Stimulated activated CD8-positive, alpha-beta memory T cell treated with anti-CD3 and anti-CD28 coated beads, Interleukin-4, amount 100 ng/mL, for 4 hours (primary cell): ENCODE measurements around the gene WNT2.

ENCODE experiments used
- DNase-seq, 2 donors: peaks; one replicate each; pipeline ENCODE4 v3.0.0-alpha.2; 2020; ENCODE audit warnings: low read depth in 2 of 2, low spot score in 1 of 2

Gene WNT2

DNA sequence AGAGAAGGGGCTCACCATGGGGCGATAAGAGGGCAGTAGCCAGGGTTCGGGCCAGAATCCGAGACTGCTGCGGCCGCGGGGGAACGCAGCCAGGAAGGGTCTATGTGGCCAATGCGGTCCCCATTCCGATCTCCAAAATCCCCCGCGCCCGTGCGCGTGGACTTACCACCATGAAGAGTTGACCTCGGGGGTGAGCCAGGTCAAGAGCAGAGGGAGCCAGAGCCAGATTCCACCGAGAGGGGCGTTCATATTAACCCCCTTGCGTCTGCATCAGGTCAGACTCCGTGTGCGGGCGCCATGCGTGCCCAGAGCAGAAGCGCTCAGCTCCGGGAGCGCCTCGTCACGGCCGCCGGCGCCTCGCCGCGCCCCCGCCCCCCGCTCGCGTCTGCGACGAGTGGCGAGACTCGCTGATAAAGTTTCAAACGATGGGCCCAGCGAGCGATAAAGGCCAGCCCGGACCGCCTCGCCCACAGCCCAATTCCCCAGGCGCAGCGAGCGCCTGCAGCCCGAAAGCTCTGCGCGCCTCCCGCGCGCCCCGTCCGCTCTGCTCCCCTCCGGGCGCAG lies at the start of gene WNT2:
Gene WNT2, minus strand, starts transcription at position 318 of the 564 bp plus-strand sequence. Its CDS starts 69 bp downstream, at position 249.
- no peak for DNase-seq

DNA sequence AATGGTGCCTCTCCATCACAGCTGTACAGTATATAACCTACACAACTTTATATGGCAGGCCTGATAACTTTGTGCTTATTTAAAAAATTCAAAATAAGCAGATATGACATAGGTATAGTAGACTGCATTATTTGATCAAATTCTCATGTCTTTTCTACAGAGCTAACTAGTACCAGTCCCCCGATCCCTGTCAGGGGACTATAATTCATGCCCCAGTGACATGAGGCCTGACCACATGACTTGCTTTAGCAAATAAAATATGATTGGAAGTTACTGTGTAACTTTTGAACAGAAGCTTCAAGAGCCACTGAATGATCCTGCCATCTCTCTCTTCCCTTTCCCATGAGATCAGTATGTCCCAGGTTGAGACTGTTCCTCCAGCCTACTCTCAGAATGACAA lies 49.2 kb upstream of the WNT2 start:
- no peak for DNase-seq

DNA sequence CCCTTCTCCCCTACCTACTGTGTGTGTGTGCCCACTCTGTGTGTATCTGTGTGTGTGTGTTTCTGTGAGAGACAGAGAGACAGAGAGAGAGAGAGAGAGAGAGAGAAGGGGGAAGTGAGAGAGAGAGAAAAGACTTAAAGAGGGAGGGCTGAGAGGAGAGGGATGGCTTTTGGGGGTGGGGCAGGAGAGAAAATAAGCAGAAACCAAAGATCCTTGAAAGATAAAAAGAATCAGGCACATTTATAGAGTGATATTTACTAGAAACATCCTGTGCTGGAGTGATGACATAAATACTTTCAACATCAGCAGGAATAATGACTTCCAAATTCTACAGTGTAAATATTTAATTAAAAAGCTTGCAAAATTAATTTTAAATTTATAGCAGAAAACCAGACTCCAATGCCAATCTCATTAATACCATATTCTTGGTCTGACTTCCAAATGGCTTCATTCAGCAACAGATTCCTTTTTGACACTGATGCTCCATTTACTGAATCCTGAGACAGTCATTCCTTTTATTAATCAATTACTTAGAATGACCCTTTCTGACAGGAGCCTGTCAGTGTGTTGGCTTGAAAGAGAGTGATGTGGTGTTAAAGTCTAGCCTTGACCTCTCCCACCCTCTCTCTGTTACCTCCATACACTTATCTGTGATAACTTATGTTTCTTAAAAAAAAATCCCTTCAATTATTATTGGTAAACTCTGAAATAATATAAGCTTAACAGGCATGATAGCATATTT lies 41.7 kb upstream of the WNT2 start:
- DNase-seq: no peak

DNA sequence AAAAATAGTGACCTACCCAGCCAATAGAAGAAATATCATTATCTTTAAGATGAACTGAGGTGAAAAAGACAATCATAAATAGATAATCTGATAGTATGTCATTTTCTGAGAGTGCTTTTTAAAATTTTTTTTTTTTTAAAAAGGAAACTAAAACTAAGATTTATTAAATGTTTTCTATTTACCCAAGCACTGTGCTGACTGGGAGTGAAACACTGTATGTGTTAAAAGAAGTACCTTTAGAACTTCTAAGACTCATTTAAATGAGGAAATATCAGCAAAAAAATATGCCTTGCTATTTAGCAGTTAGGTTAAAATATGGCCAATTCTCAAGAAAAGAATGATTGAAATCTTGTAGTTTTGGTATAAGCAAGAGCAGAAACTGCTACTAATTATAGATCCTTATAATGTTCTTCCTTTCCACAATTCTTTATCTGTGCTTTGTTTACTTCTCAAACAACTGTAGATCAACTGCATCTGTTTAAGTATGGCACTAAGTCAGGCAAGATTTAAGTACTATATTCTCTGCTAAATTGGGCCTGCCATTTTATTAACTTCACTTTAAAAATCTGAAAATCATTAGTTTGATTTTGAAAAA lies 39.5 kb upstream of the WNT2 start:
- DNase-seq: no peak

DNA sequence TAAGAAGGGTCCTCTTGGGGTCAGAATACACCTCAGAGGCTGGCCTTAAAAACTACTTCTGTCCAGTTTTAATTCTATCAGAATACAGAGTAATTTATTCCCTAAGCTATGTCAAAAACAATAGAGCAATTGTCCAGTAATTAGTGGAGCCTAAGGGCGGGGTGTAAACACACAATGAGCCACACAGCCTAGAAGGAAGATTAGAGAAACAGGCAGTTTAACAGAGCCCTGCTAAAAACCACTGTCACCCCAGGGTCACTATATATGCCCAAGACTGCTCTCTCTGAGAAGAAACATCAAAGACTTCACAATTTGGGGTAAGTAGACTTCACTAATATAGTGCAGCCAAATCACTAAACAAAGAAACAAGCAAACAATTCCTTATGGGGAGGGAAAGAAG lies 27.2 kb upstream of the WNT2 start:
- no peak for DNase-seq

DNA sequence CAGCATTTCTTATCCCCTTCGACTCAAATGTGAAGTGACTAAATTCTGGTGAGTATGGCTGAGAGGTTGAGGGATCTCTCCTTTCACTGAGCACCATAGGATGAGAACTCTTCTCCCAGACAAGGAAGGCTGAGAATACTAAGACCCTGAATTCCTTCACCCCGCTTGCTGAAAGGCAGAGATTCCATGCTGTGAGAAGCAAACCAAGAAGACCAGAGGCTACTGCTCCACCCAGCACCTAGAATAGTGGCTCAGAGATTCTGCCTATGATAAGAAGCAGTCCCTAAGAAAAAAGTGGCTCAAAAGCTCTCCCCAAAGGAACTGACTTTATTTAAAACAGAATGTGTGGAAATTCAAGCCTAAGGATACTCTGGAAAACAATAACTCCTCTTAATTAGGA lies 26.7 kb upstream of the WNT2 start:
- DNase-seq: no peak

DNA sequence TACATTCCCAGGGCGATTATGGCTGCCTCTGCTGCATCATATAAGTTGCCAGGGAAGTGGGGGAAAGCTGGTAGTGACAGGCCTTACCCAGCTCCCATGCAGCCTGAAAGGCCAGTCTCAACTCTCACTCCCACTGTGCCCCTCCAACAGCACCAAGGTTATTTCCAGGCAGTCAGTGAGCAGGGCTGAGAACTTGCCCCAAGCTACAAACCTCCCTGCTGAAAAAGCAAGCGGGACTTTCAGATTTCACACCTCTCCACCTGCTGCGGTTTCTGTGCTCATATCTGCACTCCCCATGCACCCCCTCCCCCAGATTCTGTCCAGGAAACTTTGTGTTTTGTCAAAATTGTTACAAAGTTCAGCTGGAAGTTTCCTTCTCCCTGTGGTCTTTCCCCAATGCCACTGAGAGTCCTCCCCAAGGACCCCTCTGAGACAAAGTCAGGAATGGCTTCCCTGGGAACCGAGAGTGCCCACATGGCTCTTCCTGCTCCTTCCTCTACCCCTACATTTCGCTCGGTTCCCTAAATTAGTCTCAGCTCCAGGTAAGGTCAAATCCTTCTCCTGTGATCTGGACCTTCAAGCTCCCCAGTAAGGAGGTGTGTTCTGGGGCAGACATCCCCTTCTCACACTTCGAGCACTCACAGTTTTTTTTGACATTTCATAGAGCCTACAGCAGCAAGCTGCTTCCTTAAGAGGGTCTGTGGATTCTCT lies 25.3 kb upstream of the WNT2 start:
- DNase-seq: no peak

DNA sequence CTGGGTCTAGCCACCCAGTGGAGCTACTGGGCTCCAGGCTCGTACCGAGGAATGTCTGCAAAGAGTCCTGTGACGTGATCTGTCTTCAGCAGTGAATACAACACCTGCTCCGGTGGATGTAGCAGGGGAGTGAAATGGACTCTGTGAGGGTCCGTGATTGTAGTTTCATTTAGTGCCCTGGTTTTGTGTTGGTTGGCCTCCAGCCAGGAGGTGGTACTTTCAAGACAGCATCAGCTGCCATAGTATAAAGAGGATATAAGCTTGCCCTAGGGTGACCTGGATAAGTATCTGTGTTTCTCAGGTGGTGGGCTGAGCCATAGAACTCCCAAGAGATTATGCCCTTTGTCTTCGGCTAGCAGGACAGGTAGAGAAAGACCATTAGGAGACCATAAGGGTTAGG lies 24.6 kb upstream of the WNT2 start:
- DNase-seq: no peak

DNA sequence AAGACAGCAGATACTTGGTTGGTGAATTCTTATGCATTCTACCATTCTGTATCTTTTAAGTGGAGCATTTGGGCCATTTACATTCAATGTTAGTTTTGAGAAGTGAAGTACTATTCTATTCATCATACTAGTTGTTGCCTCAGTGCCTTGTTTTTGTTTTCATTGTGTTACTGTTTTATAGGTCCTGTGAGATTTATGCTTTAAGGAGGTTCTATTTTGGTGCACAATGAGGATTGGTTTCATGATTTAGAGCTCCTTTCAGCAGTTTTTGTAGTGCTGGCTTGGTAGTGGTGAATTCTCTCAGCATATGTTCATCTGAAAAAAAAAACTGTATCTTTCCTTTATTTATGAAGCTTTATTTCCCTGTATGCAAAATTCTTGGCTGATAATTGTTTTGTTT lies 23.3 kb upstream of the WNT2 start:
- no peak for DNase-seq

DNA sequence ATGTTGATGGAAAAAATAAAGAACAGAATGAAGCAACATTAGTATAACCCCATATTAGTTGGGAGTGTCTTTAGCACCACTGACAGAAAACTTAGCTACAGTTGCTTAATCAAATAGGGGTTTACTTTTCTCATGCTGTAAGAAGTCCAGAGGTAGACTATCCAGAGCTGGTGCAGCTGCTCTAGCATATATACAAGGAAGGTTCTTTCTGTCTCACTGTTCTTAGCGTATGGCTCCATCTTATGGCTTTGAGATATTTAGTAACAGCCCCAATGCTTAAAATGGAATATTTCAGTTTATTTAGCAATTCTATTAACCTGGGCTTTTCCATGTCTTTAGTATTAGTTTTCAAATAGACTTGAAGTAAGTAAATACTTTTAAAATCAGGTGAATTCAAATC lies 15.2 kb upstream of the WNT2 start:
- DNase-seq: no peak

DNA sequence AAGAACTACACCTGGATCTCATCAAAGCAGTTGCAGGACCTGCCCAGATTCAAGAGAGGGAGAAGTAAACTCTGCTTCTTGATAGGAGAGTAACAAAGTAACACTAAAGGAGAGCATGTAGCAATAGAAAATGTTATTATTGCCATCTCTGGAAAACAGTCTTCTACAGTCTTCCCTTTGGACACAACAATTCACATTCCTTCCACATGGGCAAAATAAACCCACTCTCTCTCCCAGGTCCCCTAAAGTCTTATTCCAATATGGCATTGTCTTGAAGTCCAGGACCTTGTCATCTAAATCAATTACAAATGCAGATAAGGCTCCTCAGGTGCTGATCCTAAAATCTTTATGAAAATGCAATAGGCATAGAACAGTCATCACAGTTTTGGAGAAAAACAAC lies 10.3 kb upstream of the WNT2 start:
- no peak for DNase-seq

DNA sequence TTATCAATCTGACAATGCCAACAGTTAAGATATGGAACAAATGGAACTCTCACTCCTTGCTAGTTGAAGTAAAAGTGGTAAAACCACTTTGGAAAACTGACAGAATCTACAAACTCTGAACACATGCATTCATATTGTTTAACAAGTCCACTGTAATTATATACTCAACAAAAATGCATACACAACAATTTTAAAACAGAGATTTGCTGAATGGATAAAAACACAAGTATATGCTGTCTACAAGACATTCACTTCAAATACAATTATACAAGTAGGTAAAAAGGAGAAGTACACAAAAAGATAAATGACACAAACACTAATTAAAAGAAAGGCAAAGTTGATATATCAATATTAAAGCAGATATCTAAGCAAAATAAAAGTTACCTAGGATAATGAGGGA lies 9.2 kb upstream of the WNT2 start:
- no peak for DNase-seq

DNA sequence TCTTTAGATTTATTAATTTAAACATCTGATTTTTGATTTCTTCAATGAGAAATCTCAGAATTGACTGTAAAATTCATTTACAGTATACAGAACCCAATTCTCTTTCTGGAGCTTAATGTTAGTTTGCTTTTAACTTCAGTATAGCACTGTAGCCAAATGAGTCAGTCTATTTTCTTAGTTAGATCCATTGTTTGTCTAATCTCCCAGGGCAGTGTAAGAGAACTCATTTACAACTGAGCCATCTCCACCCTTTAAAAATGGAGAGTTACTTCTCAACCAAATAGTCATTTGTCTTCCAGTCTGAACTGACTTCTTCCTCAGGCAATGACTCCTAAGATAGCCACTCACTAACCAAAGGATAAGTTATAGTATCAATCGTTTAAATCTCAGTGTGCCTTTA lies 3.0 kb upstream of the WNT2 start:
- DNase-seq: no peak

DNA sequence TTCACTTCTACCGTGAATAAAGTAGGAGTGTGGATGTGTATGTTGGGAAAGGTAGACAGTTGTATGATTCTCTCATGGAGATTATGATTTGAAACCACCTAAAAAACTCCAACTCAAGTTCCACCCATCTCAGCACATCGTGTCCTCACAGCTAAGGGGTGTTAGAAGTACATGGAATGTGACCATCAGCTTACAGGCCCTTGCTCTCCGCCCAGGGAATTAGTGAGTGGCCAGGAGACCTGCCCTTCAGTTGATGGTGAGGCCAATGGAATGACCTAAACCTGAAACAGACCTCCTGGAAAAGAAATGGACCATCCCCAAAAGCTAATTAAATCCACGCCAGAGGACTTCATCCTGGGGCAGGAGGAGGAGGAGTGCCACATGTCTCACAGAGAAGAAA lies 2.1 kb upstream of the WNT2 start:
- DNase-seq: no peak

DNA sequence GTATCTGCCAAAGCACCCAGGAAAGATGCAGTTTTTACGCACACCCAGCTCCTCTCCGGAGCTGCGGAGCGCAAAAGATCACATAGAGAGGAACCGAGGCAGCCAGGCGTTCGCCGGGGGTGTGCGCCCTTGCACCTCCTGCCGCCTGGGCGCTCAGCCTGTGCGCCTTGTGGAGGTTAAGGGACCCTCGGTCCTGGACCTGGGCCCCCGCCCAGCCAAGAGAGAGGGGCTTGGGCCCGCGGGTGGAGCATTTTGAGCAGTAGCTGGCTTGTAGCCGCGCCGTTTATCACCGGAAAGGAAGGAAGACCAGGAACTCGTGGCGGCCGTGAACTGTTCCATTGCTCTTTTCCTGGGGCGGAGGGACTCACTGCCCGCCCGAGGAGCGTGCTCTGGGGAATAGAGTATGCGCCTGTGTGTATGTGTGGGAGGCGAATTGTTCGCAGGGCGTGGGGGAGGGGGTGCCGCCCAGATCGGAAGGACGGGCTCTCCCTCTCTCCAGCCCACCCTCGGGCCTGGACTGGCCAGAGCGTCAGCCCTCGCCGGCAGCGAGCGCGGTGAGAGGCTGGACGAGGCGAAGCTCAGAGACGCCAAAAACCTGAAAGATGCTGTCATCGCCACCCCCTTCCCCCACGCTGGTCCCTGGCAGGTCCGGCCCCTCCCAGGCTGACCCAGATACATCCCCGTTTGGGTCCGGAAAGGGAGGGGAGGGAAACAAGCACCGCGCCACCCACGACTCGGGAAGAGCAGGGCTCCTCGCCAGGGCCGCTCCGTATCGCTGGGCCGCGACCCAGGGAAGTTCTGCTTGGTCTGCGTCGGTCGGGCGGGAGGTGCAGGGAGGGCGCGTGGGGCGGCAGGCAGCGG lies 1.2 kb upstream of the WNT2 start:
- DNase-seq: no peak

DNA sequence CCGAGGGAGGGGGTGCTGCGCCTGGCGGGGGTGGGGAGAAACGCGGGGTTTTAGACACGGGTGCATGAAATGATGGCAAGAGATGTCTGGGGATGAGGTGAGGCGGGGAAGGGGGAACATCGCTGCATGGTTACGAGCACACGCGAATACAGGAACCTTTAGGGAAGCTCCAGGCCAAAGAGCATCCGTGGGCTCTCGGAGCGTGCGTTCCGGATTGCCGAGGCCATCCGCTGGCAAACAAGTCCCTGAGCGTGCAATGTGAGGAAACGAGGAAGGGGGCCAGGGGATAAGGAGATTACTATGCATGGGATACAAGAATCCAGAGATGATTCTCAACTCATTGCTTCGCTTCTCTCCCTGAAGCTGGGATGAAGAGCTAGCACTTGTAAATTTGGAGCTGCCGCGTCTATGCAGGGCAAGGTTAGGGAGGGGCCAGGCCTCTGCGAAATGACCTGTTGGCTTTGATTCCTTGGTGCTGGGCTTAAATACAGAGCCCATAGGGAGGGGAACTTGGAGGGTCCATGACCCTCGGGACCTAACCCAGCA lies 520 bp upstream of the WNT2 start:
- DNase-seq: no peak

DNA sequence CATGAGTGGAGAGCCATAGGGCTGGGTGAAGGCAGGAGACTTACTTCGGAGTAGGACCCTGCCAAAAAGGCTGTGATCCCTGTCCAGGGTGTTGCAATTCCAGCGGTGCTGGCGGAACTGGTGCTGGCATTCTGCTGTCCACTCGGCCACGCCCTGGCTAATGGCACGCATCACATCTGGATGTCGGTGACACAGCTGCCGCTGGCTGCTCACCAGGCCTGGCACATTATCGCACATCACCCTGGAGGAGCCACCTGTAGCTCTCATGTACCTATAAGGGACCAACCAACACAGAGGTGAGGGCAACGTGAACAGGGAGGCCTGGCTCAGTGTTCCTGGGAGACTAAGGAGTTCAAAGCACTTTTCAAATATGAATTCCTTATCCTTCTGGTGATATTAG lies 2.3 kb downstream of the WNT2 start:
- DNase-seq: no peak

DNA sequence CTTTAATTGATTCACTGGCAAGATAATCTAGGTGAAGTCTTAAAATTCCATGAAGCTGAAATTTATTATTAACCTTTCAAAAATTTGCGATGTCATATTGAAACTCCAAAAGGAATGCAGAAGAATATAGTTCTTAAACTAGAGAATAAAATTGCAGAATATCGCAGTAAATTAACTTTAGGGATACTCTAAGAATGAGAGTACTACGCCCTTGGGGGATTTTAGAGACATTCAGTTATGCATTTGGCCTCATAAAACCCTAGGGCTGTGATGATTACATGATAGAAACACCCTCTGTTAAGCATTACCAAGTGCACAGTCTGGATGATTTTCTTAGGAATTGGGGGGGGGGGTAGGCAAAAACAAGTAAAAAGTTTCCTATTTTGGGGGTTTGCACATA lies 3.7 kb downstream of the WNT2 start:
- no peak for DNase-seq

DNA sequence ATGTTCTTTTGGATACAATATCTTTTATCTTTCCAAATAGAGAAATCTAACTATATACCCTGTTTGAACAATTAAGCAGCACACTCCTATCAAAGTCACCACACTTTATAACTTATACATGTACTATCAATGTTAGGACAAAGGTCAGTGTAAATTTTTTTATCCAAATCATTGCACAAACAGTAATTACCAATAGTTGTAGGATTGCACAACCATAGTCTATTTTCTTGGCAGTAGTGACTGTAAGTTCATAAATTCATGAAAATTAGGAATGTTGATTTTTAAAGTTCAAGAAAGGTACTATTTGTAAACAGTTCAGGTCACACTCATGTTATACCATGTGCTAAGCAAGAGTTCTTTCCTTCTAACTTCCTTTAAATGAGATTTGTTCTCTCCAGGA lies 9.3 kb downstream of the WNT2 start:
- no peak for DNase-seq

DNA sequence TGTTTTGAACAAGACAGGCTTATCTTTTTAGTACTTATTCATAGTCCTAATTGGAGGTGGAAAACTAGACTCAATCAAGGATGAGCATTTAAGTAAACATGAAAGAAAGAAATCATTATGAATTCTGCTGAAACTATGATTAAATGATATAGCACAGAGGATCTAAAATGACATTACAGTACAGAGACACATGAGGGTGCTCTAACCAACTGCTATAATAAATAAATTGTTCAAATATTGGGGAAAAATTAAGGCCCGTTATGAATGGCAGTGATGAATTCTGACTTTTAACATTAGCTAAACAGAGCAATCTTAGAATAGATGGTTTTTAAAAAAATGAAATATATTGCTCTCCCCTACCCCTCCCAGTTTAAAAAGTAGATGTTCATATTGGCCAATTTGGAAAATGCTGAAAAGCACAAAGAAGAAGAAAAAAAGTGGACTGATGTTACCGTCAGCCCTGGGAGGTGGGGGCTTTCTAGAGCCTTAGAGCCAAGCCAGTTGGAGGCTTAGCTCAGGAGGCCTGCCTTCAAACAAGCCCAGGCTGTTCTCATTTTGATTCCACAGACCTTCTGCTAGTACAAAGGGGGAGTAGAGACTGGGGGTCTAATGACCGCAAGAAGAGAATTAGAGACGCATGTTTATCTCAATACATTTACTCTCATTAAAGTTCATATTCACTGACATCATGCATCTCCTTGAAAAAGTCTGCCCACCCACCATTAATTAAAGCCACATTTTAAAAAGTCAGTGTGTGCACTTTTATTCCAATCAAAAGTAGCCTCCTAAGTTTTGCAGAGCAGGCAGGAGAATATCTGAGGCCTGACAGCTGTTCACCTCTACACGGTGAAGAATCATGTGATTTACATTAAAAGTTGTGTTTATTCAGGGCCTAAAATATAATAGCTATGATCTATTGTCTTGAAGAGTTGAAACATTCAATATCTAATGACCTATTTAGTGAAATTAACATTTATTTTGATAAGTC lies 10.0 kb downstream of the WNT2 start:
- no peak for DNase-seq
